GM13976 (cell line): Measurements from ENCODE around the gene SMAP2.

Experiments used
- DNase-seq: peaks from one replicate; pipeline ENCODE4 v3.0.0; 2012; ENCODE audit warnings: low spot score
- CTCF ChIP-seq: IDR thresholded peaks from 2 replicates; pipeline ENCODE4 v1.5.1; 2012; ENCODE audit warnings: borderline replicate concordance, mild to moderate bottlenecking; ENCODE audit not compliant: insufficient read depth; ENCODE audit errors: extremely low read depth, missing control alignments, control extremely low read depth
- in situ Hi-C: fragments of 300-500 bp; cut with MboI; formaldehyde crosslinking; loops from one replicate; pipeline ENCODE4 v1.12.0; 2022; ENCODE audit warnings: low sequenced_read_pairs, mixed read lengths, inconsistent platforms; ENCODE audit not compliant: unreplicated experiment

SMAP2 gene

GRCh38 chr1:40438391-40439015, 65.0 kb downstream of the SMAP2 start:
- TF ChIP-seq CTCF: peak; percentile 33
- peak; percentile 35 for DNase-seq
- in situ Hi-C loops: no loop called here

GRCh38 chr1:40439247-40439646, 65.7 kb downstream of the SMAP2 start:
- no peak for DNase-seq
- in situ Hi-C loops: no loop called here
- TF ChIP-seq CTCF: no peak

GRCh38 chr1:40449684-40450494, 76.4 kb downstream of the SMAP2 start, which contains the start of gene ZFP69B:
Gene ZFP69B (plus strand): TSS chr1:40450476. CDS start chr1:40450962, 486 bp downstream.
- in situ Hi-C loops: no loop called here
- peak; percentile 96 for DNase-seq
- no peak for TF ChIP-seq CTCF

DNA sequence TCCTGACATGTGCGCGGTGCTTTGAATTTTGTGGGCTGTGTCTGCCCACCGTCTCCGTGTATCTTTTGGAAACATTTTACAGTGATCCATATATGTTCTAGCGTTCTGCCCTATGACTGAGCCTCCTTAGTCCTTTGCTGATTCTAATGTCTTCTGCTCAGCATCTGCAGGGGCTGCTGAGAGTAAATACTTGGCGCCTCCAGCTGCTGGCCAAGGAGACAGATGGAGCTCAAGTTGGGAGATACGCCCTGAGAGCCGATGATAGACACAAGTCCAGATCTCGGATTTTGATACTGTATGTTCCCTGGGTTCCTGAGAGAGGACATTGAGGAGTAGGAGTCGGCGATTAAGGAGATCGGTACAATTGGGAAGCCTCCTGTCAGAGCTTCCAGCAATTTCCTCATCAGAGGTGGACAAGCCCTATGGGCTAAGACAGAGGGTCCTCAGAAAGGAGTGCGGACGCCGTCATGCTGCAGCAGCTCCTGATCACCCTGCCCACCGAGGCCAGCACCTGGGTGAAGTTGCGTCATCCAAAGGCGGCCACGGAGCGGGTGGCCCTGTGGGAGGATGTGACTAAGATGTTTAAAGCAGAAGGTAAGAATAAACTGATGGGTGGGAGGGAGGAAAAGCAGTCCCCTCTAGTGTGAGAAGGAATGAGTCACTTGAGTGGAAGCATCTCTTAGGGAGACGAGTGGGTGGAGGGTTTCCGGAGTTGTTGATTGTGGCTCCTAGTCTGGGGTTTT, 77.1 kb downstream of the SMAP2 start:
- DNase-seq: peak; percentile 77
- in situ Hi-C loops: no loop called here
- TF ChIP-seq CTCF: no peak

- in situ Hi-C loops: no loop called here
- no peak for TF ChIP-seq CTCF
- DNase-seq: no peak
These were observed 77.7 kb downstream of the SMAP2 start for GRCh38 chr1:40451238-40451585.

- TF ChIP-seq CTCF: no peak
- no peak for DNase-seq
- in situ Hi-C loops: no loop called here
These were observed 81.3 kb downstream of the SMAP2 start for GRCh38 chr1:40454873-40455272.
